NCI-H82 (cell line): ENCODE results near the gene RUNX2.

Experiments
- DNase-seq: peaks from one replicate; lab custom pipeline; 2025; lab: John Stamatoyannopoulos, UW

The RUNX2 gene

DNA sequence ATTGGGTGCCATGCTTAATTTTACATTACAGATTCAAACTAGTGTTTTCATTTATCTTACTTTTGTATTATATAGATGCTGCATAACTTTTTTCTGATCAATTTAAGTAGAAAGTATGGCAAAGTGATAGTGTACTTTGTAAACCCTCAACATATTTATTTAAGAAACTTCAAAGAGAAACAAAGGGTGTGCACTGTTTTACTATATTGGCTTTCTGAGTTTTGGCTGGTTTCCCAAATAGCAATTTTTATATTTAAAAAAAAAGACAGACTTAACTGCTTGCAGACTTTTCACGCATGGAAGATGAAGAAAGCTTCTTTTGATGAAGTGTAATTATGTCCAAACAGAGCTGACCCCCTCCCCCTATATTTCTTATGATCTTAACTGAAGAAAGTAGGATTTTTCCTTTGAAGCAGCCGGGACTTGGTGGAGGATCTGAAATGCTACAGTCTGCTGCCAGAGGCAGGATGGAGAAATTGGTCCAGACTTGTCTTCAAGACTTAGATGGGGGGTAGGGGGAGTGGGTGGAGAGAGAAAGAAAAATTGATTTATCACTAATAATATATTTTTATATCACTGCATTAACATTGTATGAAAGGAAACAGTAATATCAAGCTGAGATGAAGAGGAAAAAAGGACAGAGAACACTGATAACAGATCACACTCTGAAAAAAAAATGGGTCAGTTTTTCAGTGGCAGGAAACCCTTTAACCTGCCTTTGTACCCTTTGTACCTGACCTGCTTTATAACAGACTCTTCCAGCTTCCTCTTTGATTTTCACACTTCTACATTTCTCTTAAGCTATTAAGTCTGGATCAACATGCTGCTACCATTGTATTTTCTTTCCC is 105.6 kb downstream of the RUNX2 start:
- no peak for DNase-seq

DNA sequence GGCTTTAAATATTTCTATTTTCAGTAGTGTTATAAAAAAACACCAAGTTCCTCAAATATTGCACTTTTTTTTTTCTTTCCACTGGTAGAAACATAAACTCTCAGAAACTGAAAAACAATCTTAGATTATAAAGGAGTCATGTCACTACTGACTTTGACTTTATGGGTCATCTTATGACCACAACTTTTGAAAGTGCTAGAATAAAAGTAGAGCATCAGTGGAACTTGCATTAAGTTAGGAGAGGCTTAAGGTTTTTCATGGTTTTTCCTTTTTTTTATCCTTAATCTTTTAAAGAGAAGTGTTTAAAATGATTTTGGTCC is 106.2 kb downstream of the RUNX2 start:
- DNase-seq, result no peak

DNA sequence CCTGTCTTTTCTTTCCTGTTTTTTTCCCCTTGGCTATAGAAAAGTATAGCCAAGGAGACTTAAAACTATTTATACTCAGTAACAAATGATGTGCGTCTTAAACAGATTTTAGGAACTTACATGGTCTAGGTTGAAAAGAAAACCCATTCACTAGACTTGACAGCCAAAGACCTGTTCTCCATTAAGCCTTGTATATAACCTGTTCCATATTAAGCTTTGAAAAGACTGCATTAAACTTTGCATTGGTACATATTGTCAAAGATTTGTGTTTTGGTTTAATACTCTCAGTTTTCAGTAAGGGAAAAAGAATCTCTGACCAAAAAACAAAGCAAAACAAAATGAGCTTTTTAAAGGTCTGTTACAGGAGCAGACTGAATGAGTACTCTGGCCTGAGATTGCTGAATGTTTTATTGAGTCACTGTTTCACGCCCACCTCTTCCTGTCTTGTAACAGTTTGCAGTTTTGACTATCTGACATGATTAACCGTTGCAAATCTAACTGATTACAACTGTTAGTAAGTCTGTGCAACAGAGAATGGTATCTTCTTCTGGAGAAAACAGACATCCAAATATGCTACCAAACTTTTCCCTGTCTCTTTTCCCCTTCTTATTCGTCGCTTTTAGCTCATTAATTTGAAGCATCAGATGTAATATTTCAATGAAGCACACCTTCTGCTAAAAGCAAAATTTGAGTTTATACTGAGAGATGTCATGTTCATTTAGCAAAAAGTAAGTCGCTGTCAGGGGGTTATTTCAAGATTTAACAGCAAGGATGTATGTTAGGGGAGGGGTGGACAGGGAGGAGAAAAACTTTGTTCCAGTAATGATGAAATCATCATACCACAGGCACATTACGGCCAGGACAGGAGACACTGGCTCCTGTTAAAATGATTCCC is 108.7 kb downstream of the RUNX2 start:
- DNase-seq, result no peak

DNA sequence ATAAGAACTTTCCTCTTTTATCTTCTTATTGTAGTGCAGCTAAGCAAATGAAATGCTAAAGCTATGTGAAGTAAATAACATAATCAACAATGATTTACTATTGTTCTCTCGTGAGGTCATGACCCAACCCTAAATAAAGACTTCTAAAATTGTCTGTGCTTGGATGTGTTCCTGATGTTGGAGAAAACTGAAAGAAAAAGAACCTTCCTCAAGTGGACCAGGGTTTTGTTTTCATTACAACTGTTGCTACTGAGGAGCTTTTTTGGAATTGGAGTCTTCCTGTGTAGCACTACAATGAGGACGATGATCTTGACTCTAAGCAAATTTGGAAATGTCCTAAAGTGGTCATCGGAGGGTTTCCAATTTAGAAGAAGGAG is 109.3 kb downstream of the RUNX2 start:
- DNase-seq, result no peak

DNA sequence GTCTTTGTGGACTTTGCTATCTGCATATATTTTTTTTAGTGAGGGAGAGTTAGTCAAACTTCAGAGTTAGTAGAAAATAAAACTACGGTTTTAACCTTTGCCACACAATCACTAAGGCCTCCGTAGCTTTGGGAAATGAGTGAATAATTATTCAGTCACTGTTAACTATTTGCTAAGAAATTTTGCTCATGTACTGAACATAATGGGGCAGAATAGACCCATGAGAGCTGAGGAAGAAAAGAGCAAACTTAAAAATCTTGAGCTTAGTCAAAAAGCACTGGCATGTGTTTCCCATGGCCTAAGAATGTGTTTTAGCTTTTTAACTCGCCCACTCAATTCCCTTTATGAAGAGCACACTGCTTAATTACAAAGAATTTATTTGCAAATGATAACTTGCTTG is 110.0 kb downstream of the RUNX2 start:
- DNase-seq, result no peak

DNA sequence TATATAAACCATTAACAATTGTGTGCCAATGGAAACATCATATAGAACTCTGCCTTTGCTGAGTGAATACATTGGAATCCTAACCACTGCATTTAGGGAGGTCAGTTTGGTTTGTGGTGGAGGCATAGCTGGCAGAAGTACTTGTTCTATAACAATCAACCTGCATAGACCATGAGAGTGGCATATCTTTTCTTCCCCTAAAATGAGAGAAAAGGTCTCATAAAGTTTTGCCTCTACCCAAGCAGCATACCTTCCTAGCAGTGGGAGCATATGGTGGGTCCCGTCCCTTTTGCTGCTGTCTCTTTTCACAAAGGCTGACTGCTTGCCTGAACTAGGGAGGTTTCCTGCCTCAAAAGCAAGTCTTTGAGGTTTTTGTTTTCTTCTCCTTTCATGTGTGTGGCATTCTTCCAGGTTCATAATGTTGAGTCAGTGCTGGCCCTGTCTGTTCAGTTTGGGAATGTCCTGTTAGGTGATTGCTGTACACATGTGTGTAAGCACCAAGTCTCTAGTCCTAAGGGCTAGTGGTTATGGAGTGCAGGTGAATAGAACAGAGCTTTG is 110.8 kb downstream of the RUNX2 start:
- DNase-seq, result no peak

DNA sequence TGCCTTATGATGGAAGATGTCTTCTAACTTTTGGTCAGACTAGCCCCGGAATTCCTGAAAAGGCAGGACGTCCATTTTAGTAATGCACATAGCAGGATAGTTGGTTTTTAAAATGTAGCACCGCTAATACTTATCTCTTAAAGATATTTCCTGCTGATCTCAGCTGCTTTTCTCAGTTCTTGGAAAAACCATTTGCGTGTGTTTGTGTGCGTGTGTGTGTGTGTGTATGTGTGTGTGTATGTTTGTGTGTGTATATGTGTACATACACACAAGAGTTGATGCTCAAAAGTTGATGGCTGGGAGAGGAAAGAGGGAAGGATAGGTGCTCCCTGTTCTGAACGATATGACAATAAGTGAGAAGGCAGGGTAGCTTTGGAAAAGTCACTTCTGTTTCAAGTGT is 111.3 kb downstream of the RUNX2 start:
- no peak for DNase-seq

DNA sequence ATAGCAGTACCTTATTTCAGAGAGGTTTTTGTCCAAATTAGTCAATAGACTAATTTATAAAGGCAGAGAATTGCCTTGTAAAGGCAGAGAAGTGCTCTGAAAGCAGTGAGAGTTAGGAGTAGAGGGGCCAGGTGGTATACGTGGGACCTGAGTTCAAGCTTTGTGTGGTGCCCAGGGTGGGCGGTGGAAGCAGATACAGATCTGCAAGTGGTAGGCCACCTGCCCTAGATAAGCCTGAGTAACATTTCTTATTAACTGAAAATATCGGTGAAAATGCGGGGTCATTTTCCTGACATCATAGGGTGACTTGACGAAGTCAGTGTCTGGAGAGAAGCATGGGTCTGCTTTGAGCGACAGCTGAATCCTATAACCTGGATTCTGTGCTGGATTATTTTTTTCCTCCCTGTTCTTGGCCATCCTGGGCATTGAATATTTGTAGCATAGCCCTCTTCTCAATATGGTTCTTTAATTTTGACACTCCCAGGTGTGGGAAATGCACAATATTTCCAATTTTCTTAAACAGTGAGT is 111.8 kb downstream of the RUNX2 start:
- DNase-seq, result no peak

DNA sequence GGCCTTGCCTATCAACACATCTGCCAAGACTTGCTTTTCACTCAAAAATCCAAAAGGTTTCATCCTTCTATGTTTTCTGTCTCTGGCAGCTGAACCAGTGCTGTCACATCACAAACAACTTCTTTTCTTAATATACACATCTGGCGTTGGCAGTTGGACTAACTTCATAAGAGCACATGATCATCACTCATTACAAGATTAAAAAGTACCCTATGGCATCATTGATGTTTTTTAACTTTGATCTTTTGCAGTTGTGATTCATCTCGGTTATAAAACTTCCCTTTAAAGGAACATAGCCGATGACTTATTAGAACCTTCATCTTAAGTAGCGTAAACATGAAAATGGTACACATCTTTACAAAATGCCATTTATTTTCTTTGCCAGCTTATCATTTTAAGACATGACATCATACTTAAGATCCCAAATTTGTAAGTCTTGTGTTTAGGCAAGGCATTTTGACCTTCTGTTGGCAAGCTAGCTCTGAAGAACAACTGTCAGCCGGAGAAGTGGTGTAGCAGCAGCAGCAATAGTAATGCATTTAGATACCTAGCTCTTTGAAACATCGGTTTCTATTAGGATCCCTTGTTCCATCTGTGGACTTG is 113.8 kb downstream of the RUNX2 start:
- DNase-seq, result no peak

DNA sequence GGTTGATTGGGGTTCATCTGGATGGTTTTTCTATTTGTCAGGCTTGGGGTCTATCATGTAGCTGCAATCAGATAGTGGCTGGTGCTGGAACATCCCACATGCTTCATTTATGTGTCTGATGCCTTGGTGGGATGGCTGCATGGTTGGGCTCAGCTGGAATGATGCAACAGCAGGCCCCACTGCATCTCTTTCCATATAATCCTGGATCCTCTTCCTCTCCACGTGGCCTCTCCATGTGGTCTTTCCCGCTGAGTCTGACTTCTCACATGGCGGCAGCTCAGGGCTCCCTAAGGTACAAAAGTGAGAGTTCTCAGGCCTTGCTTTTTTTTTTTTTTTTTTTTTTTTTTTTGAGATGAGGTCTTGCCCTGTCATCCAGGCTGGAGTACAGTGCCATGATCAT is 114.6 kb downstream of the RUNX2 start:
- no peak for DNase-seq

DNA sequence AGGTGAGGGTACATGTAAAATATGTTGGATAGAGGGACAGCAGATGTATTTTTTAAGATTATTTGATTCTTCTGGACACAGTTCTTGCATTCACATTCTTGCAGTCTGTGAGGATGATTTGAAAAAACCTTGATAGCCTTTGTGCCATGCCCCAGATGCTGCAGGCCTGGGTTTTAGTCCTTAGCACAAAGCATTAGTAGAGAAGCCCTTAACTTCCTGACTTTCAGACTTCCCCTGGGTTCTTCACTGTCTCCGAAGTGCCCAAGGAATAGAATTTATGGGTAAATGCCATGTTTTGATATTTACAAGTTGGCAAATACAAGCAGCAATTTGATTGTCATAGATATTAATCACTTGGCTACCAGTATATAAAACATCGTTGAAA is 117.2 kb downstream of the RUNX2 start:
- DNase-seq, result no peak

DNA sequence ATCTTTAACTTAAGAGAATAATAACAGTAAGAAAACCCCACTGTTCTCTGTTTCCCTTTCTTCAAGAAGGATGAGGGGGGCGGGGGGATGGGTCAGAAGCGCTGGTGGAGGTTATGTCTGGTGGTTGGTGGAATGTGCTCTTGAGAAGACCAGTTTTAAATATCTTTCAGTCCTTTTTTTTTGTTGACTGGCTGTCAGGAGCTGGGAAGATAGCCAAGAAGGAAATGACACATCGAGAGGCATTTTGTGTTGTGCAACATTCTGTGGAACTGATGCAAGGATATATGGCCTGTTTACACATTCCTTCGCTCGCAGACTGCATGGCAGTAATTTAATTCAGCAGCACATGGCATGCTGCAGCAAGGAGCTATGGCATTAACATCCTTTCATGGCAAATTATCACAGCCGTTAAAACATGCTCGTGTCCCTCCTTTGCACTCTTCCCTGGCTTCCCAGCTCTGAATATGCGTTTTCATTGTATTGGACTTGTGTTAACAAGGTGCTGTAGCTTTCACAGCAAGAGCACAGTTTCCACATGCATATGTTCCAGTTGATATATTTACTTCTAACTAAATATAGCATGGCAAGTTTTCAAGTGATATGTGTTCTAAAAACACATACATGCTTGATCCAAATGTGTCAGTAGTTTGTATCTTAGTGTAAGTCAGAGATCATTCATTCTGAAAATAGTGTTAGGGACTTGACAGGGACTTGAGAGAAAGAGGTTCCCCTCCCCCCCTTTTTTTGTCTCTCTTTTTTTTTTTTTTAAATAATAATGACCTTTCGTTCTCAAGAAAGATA is 117.8 kb downstream of the RUNX2 start:
- no peak for DNase-seq

DNA sequence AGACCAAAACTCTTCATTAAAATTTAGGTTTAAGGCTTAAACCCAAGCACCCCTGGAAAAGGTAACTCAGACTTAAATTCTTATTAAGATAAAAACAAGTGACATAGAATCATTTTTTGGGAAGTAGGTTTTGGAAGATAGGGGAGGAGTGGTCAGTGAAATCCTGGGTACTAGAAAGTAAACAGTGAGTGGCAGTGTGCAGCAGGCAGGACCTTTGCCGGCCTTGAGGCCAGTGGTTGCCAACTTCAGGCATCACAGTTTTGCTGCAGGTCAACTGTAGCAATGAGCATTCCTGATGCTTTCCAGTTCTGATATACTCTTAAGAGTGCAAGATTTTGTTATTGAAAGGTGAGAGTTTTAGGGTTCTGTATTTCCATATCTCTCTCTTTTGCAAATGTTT is 118.9 kb downstream of the RUNX2 start:
- no peak for DNase-seq

DNA sequence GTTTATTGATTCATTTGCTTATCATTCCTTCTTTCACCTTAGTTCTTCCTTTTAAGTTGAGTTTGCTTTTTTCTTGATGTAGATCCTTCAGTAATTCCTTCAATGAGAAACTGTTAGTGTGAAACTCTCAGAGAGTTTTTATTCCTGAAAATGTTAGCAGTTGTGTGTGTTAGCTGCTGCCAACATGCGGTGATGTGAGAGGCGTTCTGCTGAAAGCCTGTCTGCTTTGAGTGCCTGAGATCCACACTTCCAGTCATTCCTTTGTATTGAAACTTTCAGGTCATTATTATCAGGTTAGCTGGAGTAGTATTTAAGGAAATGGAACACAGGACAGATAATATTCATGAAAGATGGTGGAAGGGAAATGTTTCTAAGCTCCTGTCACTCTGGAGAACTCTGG is 119.6 kb downstream of the RUNX2 start:
- DNase-seq, result no peak

DNA sequence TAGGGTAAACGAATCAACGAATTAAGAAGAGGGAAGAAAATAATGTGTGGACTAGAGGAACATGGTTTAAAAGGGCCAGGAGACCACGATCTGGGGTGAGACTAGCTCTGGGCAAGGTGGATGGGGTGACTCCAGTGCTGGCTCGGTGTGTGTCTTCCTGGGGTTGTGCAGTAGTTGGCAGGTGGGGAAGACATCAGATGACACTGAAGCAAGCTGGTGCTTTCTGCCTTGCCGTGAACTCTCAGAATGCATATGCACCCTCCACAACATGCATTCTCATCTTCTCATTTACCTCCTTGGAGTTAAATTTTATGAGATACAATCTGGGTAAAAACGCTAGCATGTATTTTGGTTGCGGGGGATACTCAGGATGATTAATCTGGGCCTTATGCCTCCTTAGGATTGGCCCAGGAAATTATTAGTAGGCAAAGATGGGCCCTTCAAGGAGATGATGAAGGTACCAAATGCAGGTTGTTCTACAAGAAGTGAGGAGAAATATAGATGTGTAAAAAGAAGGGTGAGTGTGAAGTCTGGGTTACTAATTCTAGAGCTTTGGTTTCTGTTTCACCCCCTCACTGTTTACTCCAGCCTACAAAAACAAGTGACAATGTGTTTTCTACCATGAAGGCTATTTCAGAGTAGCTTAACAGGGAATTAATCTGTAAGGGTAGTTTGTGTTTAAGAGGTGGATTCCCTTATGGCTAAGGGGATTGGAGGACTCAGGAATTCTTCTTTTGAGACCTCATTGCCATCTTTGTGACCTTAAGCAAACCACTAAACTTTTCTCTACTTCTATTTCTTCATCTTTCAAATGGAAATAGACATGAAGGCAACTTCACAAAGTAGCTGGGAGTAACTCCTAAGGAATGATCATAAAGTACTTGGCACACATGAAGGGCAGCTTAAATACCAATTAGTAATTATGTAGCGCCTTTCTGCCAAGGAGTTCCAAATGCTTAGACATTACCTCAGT is 120.6 kb downstream of the RUNX2 start:
- DNase-seq, result no peak

DNA sequence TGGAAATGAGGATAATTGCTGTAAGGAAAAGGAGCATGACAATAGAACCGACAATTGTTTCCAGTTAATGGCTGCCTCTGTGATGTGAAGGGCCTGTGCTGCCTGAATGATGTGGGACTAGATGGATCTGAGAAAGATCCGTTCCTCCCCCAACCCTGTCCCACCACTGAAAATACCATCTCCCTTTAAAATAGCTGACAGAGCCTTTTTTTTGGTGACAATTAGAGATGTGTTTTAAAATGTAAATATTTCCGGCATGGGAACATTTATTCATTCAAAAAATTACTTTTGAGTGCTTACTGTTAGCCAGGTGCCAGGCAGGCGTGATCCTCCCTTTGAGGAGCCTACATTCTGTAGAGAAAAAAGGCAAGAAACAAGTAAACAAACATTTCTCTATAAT is 122.0 kb downstream of the RUNX2 start:
- DNase-seq, result no peak

DNA sequence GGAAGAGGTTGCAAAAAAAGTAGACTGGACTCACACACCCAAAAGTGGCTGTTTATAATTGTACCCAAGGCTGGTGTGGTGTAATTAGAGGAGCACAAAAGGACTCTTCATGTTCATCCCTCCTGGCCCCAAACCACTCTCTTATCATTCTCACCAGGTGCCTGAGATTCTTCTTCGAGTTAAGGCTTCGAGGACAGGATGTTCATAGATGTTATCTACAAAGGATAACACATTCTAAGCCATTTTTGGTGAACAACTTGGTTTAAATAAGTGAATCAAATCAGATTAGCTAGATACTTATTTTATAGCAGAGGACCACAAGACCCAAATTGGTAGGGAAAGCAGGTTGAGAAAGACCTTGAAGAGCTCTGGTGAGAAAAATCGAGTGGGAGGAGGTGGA is 122.7 kb downstream of the RUNX2 start:
- no peak for DNase-seq

DNA sequence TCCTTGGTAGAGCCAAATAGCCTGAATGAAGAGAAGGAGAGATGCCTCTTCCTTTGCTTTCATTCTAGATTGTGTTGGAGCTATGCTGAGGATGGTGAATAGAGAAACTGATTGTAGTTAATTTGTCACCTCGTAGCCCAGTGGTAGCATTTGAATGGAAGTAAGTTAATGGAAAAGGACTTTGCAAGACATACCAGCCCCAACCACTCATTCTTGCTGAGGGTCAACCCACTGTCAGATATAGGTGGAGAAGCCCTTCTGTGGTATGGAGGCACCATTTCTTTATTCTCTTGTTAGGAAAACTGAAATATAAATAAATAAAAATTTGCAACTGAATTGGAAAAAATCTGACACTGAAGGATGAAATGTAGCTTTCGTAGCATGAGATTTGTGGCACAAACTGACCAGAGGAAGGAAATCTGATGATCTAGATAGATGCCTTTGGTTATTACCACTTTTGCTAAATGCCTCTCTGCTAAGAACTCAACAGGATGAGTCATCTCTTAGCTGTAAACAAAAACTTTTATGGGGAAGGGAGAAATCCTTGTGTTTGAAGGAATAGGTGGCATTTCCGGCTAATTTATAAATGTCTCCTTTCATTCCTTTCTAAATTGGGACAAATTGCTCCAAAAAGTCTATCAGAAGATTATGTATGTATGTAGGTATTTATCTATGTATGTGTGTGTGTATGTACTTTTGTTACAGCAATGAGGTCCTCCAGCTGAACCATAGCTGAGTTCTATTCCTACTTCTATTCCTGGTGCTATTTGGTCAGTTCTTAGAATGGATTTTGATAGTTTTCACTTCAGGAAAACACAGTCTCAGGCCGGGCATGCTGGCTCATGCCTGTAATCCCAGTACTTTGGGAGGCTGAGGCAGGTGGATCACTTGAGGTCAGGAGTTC is 126.1 kb downstream of the RUNX2 start:
- DNase-seq, result no peak

DNA sequence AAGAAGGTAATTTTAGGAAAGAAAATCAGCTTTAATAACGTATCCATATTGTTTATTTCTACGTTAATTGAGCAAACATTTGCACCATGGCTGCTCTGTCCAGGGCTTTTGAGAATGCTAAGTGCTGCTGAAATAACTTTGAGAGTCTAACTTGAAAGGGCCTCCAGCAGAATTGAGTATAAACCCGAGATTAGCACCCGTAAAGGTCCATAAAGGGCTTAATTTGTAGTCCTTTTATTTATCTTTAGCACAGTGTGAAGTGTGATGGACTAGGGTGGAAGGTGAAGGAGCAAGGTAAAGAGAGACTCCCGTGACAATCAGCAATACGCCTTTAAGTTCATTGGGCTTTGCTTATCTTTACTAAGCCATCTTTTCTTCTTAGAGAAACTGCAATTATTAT is 127.3 kb downstream of the RUNX2 start:
- DNase-seq, result no peak
